ENCODE measurements around the gene RNF186. TPM values are rescaled to one million over a fixed set of nuclear protein-coding genes. Genes with fewer than 3 reads are reported as not detected.

RNF186 gene
- total and polyA plus RNA-seq, 2 experiments from 2014 or later: 0.93 to 1.4 TPM

- H3K9me3 ChIP-seq (ENCODE audit: low read depth): no peaks in the 10 kb centered on the region
- H4K20me1 ChIP-seq (ENCODE audit: insufficient read depth, poor library complexity, severe bottlenecking): no peaks in the 10 kb centered on the region
- no peaks in the 10 kb centered on the region for H3K9me2 ChIP-seq (replicated peaks; ENCODE audit: insufficient read depth)
- peak within 1 kb of the TSS; percentile 97 for H2AFZ ChIP-seq
- H3K36me3 ChIP-seq (replicated peaks; ENCODE audit: insufficient read depth, low read depth): no peaks in the 10 kb centered on the region
- H3K4me1 ChIP-seq (ENCODE audit: insufficient read depth): peaks cover 19% of the 10 kb centered on the region
- WGBS (ENCODE audit: low lambda C conversion rate, missing lambda C conversion rate): 10% methylated on average over 32 of the region's 70 CpGs
- H3K27me3 ChIP-seq: no peaks in the 10 kb centered on the region
- peak within 1 kb of the TSS; percentile 94 for H3K27ac ChIP-seq
- H3K79me2 ChIP-seq: no peaks in the 10 kb centered on the region
- no peak for TF ChIP-seq EZH2 (IDR thresholded peaks at IDR 0.05; ENCODE audit: borderline replicate concordance)
- no peak for TF ChIP-seq EZH2phosphoT487 (IDR thresholded peaks at IDR 0.05; ENCODE audit: low read depth, severe bottlenecking, unreplicated experiment)
- TF ChIP-seq, protein P1, sequence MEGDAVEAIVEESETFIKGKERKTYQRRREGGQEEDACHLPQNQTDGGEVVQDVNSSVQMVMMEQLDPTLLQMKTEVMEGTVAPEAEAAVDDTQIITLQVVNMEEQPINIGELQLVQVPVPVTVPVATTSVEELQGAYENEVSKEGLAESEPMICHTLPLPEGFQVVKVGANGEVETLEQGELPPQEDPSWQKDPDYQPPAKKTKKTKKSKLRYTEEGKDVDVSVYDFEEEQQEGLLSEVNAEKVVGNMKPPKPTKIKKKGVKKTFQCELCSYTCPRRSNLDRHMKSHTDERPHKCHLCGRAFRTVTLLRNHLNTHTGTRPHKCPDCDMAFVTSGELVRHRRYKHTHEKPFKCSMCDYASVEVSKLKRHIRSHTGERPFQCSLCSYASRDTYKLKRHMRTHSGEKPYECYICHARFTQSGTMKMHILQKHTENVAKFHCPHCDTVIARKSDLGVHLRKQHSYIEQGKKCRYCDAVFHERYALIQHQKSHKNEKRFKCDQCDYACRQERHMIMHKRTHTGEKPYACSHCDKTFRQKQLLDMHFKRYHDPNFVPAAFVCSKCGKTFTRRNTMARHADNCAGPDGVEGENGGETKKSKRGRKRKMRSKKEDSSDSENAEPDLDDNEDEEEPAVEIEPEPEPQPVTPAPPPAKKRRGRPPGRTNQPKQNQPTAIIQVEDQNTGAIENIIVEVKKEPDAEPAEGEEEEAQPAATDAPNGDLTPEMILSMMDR (IDR thresholded peaks at IDR 0.05; ENCODE audit: poor library complexity): peak; percentile 35
- H3K4me3 ChIP-seq: peak within 1 kb of the TSS; percentile 40
- DNase-seq (ENCODE audit: low spot score): peak; percentile 89
- H3K4me2 ChIP-seq: peak within 1 kb of the TSS; percentile 97
Measured at GRCh38 chr1:19799230-19800075, 15.6 kb downstream of the RNF186 start, which contains the start of gene TMCO4. Gene TMCO4, minus strand, starts transcription at chr1:19799916. Its CDS starts 19,158 bp downstream, at chr1:19780758.

GRCh38 chr1:19798486-19799229 is 16.4 kb downstream of the RNF186 start:
- H2AFZ ChIP-seq: peak overlapping the region; percentile 97
- peak overlapping the region; percentile 97 for H3K4me2 ChIP-seq
- H3K9me2 ChIP-seq (replicated peaks; ENCODE audit: insufficient read depth): no peaks in the 10 kb centered on the region
- DNase-seq (ENCODE audit: low spot score): no peak
- TF ChIP-seq EZH2 (IDR thresholded peaks at IDR 0.05; ENCODE audit: borderline replicate concordance) (no peak), EZH2phosphoT487 (IDR thresholded peaks at IDR 0.05; ENCODE audit: low read depth, severe bottlenecking, unreplicated experiment) (no peak)
- TF ChIP-seq, protein P1 (IDR thresholded peaks at IDR 0.05; ENCODE audit: poor library complexity): no peak
- 76% methylated on average over 6 of the region's 6 CpGs for WGBS (ENCODE audit: low lambda C conversion rate, missing lambda C conversion rate)
- peaks cover 19% of the 10 kb centered on the region for H3K4me1 ChIP-seq (ENCODE audit: insufficient read depth)
- no peaks in the 10 kb centered on the region for H3K27me3 ChIP-seq
- H4K20me1 ChIP-seq (ENCODE audit: insufficient read depth, poor library complexity, severe bottlenecking): no peaks in the 10 kb centered on the region
- peak overlapping the region; percentile 94 for H3K27ac ChIP-seq
- peak overlapping the region; percentile 40 for H3K4me3 ChIP-seq
- H3K9me3 ChIP-seq (ENCODE audit: low read depth): no peaks in the 10 kb centered on the region
- H3K79me2 ChIP-seq: no peaks in the 10 kb centered on the region
- H3K36me3 ChIP-seq (replicated peaks; ENCODE audit: insufficient read depth, low read depth): no peaks in the 10 kb centered on the region

GRCh38 chr1:19797827-19798226 is 17.3 kb downstream of the RNF186 start:
- 50% methylated on average over 5 of the region's 5 CpGs for WGBS (ENCODE audit: low lambda C conversion rate, missing lambda C conversion rate)
- no peak for DNase-seq (ENCODE audit: low spot score)
- Histone ChIP-seq H3K27me3 (no peaks in the 10 kb centered on the region), H3K4me1 (ENCODE audit: insufficient read depth) (peaks cover 19% of the 10 kb centered on the region), H3K4me3 (no peak overlapping the region), H3K9me3 (ENCODE audit: low read depth) (no peaks in the 10 kb centered on the region), H3K4me2 (no peak overlapping the region), H3K9me2 (replicated peaks; ENCODE audit: insufficient read depth) (no peaks in the 10 kb centered on the region), H2AFZ (no peak overlapping the region), H4K20me1 (ENCODE audit: insufficient read depth, poor library complexity, severe bottlenecking) (no peaks in the 10 kb centered on the region), H3K36me3 (replicated peaks; ENCODE audit: insufficient read depth, low read depth) (no peaks in the 10 kb centered on the region), H3K79me2 (no peaks in the 10 kb centered on the region), H3K27ac (peak overlapping the region; percentile 94)
- TF ChIP-seq EZH2phosphoT487 (IDR thresholded peaks at IDR 0.05; ENCODE audit: low read depth, severe bottlenecking, unreplicated experiment) (no peak), EZH2 (IDR thresholded peaks at IDR 0.05; ENCODE audit: borderline replicate concordance) (no peak)
- TF ChIP-seq, protein P1 (IDR thresholded peaks at IDR 0.05; ENCODE audit: poor library complexity): no peak
